Nephron (organoid): ENCODE measurements around the gene DNMT3A.

Source experiments
- H3K27ac Mint-ChIP-seq, 3 experiments: 2 replicates each; pipeline ENCODE4 v1.8.0; 2020; ENCODE audit warnings: mixed read lengths in 3 of 3, mild to moderate bottlenecking in 2 of 3, moderate library complexity in 1 of 3
- H3K27me3 Mint-ChIP-seq: 2 replicates; pipeline ENCODE4 v1.8.0; 2021; ENCODE audit warnings: low read depth, mild to moderate bottlenecking, moderate library complexity, mixed read lengths
- H3K36me3 Mint-ChIP-seq: 2 replicates; pipeline ENCODE4 v1.8.0; 2020; ENCODE audit warnings: low read depth, mixed read lengths
- H3K4me1 Mint-ChIP-seq: 2 replicates; pipeline ENCODE4 v1.8.0; 2020; ENCODE audit warnings: mixed read lengths
- H3K4me3 Mint-ChIP-seq, 3 experiments: 2 replicates each; pipeline ENCODE4 v1.8.0; 2020; ENCODE audit warnings: mild to moderate bottlenecking in 3 of 3, mixed read lengths in 3 of 3, moderate library complexity in 2 of 3
- H3K9me3 Mint-ChIP-seq: 2 replicates; pipeline ENCODE4 v1.8.0; 2020; ENCODE audit warnings: mixed read lengths
- CTCF ChIP-seq, 3 experiments: fragments of 200-600 bp; sonication (generic); IDR thresholded peaks; one replicate each; pipeline ENCODE4 v1.5.0; 2021; ENCODE audit warnings: antibody characterized with exemption in 3 of 3; ENCODE audit not compliant: unreplicated experiment in 3 of 3

DNMT3A gene

GRCh38 chr2:25302758-25303375 is 38.9 kb downstream of the DNMT3A start:
- no peaks in the 10 kb centered on the region for H3K9me3 Mint-ChIP-seq

GRCh38 chr2:25301453-25302352 is 40.0 kb downstream of the DNMT3A start:
- Mint-ChIP-seq H3K36me3 (peaks cover 16% of the 10 kb centered on the region), H3K27me3 (no peaks in the 10 kb centered on the region), H3K4me3 (no peak overlapping the region), H3K27ac (peak overlapping the region in 2 of 3 experiments; percentile 7 to 12), H3K4me1 (peaks cover 66% of the 10 kb centered on the region), H3K9me3 (no peaks in the 10 kb centered on the region)
- TF ChIP-seq CTCF (IDR thresholded peaks at IDR 0.05; ENCODE audit: unreplicated experiment in 3 of 3), result no peak

More at GRCh38 chr2:25302758-25303375, 38.9 kb downstream of the DNMT3A start:
- TF ChIP-seq CTCF (IDR thresholded peaks at IDR 0.05; ENCODE audit: unreplicated experiment in 3 of 3), result no peak
- Mint-ChIP-seq H3K4me3 (no peak overlapping the region), H3K36me3 (peaks cover 18% of the 10 kb centered on the region), H3K27me3 (no peaks in the 10 kb centered on the region), H3K27ac (no peak overlapping the region), H3K4me1 (peaks cover 66% of the 10 kb centered on the region)

GRCh38 chr2:25300001-25300400 is 41.7 kb downstream of the DNMT3A start:
- Mint-ChIP-seq H3K36me3 (peaks cover 20% of the 10 kb centered on the region), H3K9me3 (no peaks in the 10 kb centered on the region), H3K27ac (no peak overlapping the region), H3K27me3 (peaks cover 6% of the 10 kb centered on the region), H3K4me1 (peaks cover 66% of the 10 kb centered on the region), H3K4me3 (no peak overlapping the region)
- no peak for TF ChIP-seq CTCF (IDR thresholded peaks at IDR 0.05; ENCODE audit: unreplicated experiment in 3 of 3)

GRCh38 chr2:25298776-25299431 is 42.8 kb downstream of the DNMT3A start:
- TF ChIP-seq CTCF (IDR thresholded peaks at IDR 0.05; ENCODE audit: unreplicated experiment in 3 of 3), result no peak
- Mint-ChIP-seq H3K27me3 (peaks cover 6% of the 10 kb centered on the region), H3K36me3 (peaks cover 20% of the 10 kb centered on the region), H3K9me3 (no peaks in the 10 kb centered on the region), H3K27ac (peak overlapping the region; percentile 50 to 85 (median 77)), H3K4me3 (no peak overlapping the region), H3K4me1 (peaks cover 66% of the 10 kb centered on the region)

- Mint-ChIP-seq H3K9me3 (no peaks in the 10 kb centered on the region), H3K27ac (peak overlapping the region in 1 of 3 experiments; percentile 85), H3K4me3 (no peak overlapping the region), H3K36me3 (peaks cover 20% of the 10 kb centered on the region), H3K4me1 (peaks cover 66% of the 10 kb centered on the region), H3K27me3 (peaks cover 6% of the 10 kb centered on the region)
- no peak for TF ChIP-seq CTCF (IDR thresholded peaks at IDR 0.05; ENCODE audit: unreplicated experiment in 3 of 3)
Measured at GRCh38 chr2:25297738-25298137, 44.0 kb downstream of the DNMT3A start.
